HCT116 (cell line): ENCODE data around the gene TDG. TPM values are rescaled to one million over a fixed set of nuclear protein-coding genes. Genes with fewer than 3 reads are reported as not detected.

Experiments used
- ATAC-seq: fragments of 200-7000 bp; cut with Tn5 transposase; 2 replicates; pipeline ENCODE4 v1.9.1; 2020; ENCODE audit warnings: mild to moderate bottlenecking, moderate library complexity
- BruUV-seq: library from RNA; stranded (reverse); fragments of 400-500 nt; replicated peaks from 2 replicates; lab custom pipeline; 2021; lab: Mats Ljungman, UMichigan
- CTCF ChIA-PET: fragments of 300-600 bp; sonication (Branson Sonifier 250); formaldehyde crosslinking; loops from one replicate; lab custom pipeline; 2021; ENCODE audit warnings: antibody characterized with exemption; lab: Charles Lee
- POLR2A ChIA-PET: fragments of 300-600, 350-600 bp; sonication (Branson Sonifier 250); formaldehyde crosslinking; loops from one replicate; lab custom pipeline; 2021; ENCODE audit warnings: antibody characterized with exemption; lab: Charles Lee
- RAD21 ChIA-PET, 2 experiments: fragments of 300-600 bp; sonication (Branson Sonifier 250); formaldehyde crosslinking; loops; one replicate each; lab custom pipeline; 2023; ENCODE audit warnings: low total read pairs in 2 of 2; ENCODE audit not compliant: uncharacterized antibody in 2 of 2, unreplicated experiment in 2 of 2, low non-redundant PET in 1 of 2; lab: Charles Lee
- DNase-seq: peaks from one replicate; pipeline ENCODE4 v3.0.0-alpha.2; 2010; ENCODE audit warnings: low read depth, low spot score
- H2AFZ ChIP-seq: fragments of 200-600 bp; shearing (Covaris generic), sonication (generic); 2 replicates; pipeline ENCODE4 v1.6.1; 2017; ENCODE audit warnings: low read depth, mixed run types, mixed read lengths, antibody characterized with exemption, low read length; ENCODE audit not compliant: poor library complexity, severe bottlenecking
- H3K27ac ChIP-seq: 2 replicates; pipeline ENCODE4 v1.5.1; 2012; ENCODE audit warnings: low read depth, low read length
- H3K27me3 ChIP-seq: fragments of 200-600 bp; sonication (generic); 2 replicates; pipeline ENCODE4 v1.6.1; 2016; ENCODE audit warnings: mixed run types, low read length, mixed read lengths; ENCODE audit not compliant: insufficient read depth
- H3K36me3 ChIP-seq, 2 experiments: fragments of 200-500 bp in 1 of 2; fragments of 200-600 bp in 1 of 2; sonication (Bioruptor generic) in 1 of 2; sonication (generic) in 1 of 2; 2 replicates each; pipeline versions ENCODE4 v1.5.1 to v1.6.1; 2014 to 2016; ENCODE audit warnings: low read length in 2 of 2, inconsistent platforms in 1 of 2, mixed read lengths in 1 of 2, mixed run types in 1 of 2; ENCODE audit not compliant: insufficient read depth in 2 of 2, control insufficient read depth in 1 of 2
- H3K4me1 ChIP-seq, 2 experiments: fragments of 200-600 bp in 1 of 2; sonication (generic) in 1 of 2; 2 replicates each; pipeline versions ENCODE4 v1.5.1 to v1.6.1; 2012 to 2017; ENCODE audit warnings: low read length in 2 of 2, inconsistent platforms in 1 of 2, mild to moderate bottlenecking in 1 of 2, mixed read lengths in 1 of 2, mixed run types in 1 of 2, moderate library complexity in 1 of 2; ENCODE audit not compliant: insufficient read depth in 2 of 2, control insufficient read depth in 1 of 2
- H3K4me2 ChIP-seq: fragments of 200-600 bp; sonication (generic); 2 replicates; pipeline ENCODE4 v1.6.1; 2017; ENCODE audit warnings: mixed run types, low read length, mixed read lengths
- H3K4me3 ChIP-seq, 2 experiments: fragments of 200-600 bp in 1 of 2; sonication (generic) in 1 of 2; replicated peaks in 1 of 2; 2 replicates each; pipeline ENCODE4 v1.5.1; 2011 to 2016; ENCODE audit warnings: low read length in 2 of 2, control low read depth in 1 of 2, low read depth in 1 of 2, mild to moderate bottlenecking in 1 of 2, mixed read lengths in 1 of 2, mixed run types in 1 of 2
- H3K79me2 ChIP-seq: fragments of 200-600 bp; sonication (generic); 2 replicates; pipeline ENCODE4 v1.6.1; 2017; ENCODE audit warnings: mild to moderate bottlenecking, mixed run types, low read length, moderate library complexity, mixed read lengths; ENCODE audit not compliant: insufficient read depth
- H3K9ac ChIP-seq: fragments of 200-600 bp; sonication (generic); 2 replicates; pipeline ENCODE4 v1.6.1; 2016; ENCODE audit warnings: low read length, mixed read lengths
- H3K9me2 ChIP-seq: fragments of 200-600 bp; sonication (generic), shearing (Covaris generic); 2 replicates; pipeline ENCODE4 v1.6.1; 2017; ENCODE audit warnings: mixed run types, mild to moderate bottlenecking, moderate library complexity; ENCODE audit not compliant: insufficient read depth
- H3K9me3 ChIP-seq, 2 experiments: fragments of 200-500 bp in 1 of 2; fragments of 200-600 bp in 1 of 2; sonication (Bioruptor generic) in 1 of 2; sonication (generic) in 1 of 2; 2 replicates each; pipeline ENCODE4 v1.6.1; 2014 to 2017; ENCODE audit warnings: low read length in 2 of 2, mixed read lengths in 2 of 2, inconsistent platforms in 1 of 2, low read depth in 1 of 2, mild to moderate bottlenecking in 1 of 2, mixed run types in 1 of 2, moderate library complexity in 1 of 2; ENCODE audit not compliant: control insufficient read depth in 1 of 2, insufficient read depth in 1 of 2
- H4K20me1 ChIP-seq: fragments of 200-600 bp; sonication (generic), shearing (Covaris generic); 2 replicates; pipeline ENCODE4 v1.6.1; 2017; ENCODE audit warnings: mixed run types, mild to moderate bottlenecking, moderate library complexity; ENCODE audit not compliant: insufficient read depth
- EZH2 ChIP-seq: fragments of 200-600 bp; sonication (generic); IDR thresholded peaks from 2 replicates; pipeline ENCODE4 v1.6.1; 2017; ENCODE audit warnings: antibody characterized with exemption, mixed run types
- EZH2phosphoT487 ChIP-seq: fragments of 200-600 bp; IDR thresholded peaks from 2 replicates; pipeline ENCODE4 v1.6.1; 2018; ENCODE audit warnings: antibody characterized with exemption, borderline replicate concordance
- FOSL1 ChIP-seq: IDR thresholded peaks from 2 replicates; pipeline ENCODE4 v1.6.1; 2012; ENCODE audit warnings: low read depth
- POLR2A ChIP-seq: IDR thresholded peaks from 2 replicates; pipeline ENCODE4 v1.7.0; 2011; ENCODE audit warnings: borderline replicate concordance; ENCODE audit not compliant: insufficient read depth, insufficient read length; ENCODE audit errors: extremely low read depth
- POLR2AphosphoS5 ChIP-seq: IDR thresholded peaks from 2 replicates; pipeline ENCODE4 v1.6.1; 2011; ENCODE audit warnings: mild to moderate bottlenecking, low read depth, low read length, moderate library complexity
- RAD21 ChIP-seq: IDR thresholded peaks from 2 replicates; pipeline ENCODE4 v1.6.1; 2012; ENCODE audit warnings: low read depth, mild to moderate bottlenecking
- SIN3A ChIP-seq: IDR thresholded peaks from 2 replicates; pipeline ENCODE4 v1.6.1; 2012; ENCODE audit warnings: low read depth
- SP1 ChIP-seq: IDR thresholded peaks from 2 replicates; pipeline ENCODE4 v1.6.1; 2012; ENCODE audit warnings: low read depth
- SRF ChIP-seq: IDR thresholded peaks from 2 replicates; pipeline ENCODE4 v1.6.1; 2012; ENCODE audit warnings: low read depth
- YY1 ChIP-seq: IDR thresholded peaks from 2 replicates; pipeline ENCODE4 v1.6.1; 2011; ENCODE audit warnings: low read length, low read depth, moderate library complexity, mild to moderate bottlenecking; ENCODE audit not compliant: insufficient replicate concordance; ENCODE audit errors: extremely low read depth
- ZFX ChIP-seq: fragments of 450-650 bp; IDR thresholded peaks from 2 replicates; pipeline ENCODE4 v1.6.1; 2017
- intact Hi-C: fragments of 100-400 bp; cut with micrococcal nuclease; formaldehyde crosslinking; loops from 2 replicates; pipeline ENCODE4 v1.10.0; 2022
- total RNA-seq: library from RNA; stranded (reverse); gene quantifications from one replicate; pipeline ENCODE4 v1.2.1, GENCODE V29; 2021; ENCODE audit not compliant: unreplicated experiment
- TF ChIP-seq, protein P1 (sequence below): IDR thresholded peaks from 2 replicates; pipeline ENCODE4 v1.6.1; 2012
- TF ChIP-seq, protein P2 (sequence below): IDR thresholded peaks from 2 replicates; pipeline ENCODE4 v1.6.1; 2012; ENCODE audit warnings: low read depth

The TDG gene
- total RNA-seq, 1 experiment from 2014 or later = 23.9 TPM

DNA sequence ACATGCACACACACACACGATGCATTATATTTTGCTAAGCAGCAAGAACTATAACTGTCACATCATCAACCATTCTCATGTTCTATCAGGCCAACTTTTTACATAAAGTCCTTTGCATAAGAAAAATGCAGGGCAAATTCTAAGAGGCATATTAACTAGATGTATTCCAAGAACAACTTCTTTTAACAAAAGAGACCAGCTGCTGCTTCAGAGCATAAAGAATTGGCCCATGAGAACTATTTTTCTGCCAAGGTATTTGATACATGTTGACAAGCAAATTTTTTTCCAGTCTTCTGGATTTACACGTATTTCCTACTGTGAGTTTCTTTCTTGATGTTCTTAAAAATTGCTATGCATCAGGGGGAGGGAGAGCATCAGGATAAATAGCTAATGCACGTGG lies 57.1 kb downstream of the TDG start:
- ChIA-PET RAD21 (no interaction called here), CTCF (no interaction called here)
- BruUV-seq = no TSS peak

More for the DNA sequence above, 57.1 kb downstream of the TDG start:
- ATAC-seq (no peak), DNase-seq (no peak)
- H3K27me3 ChIP-seq = peaks cover 5% of the 10 kb centered on the region; the same call in 1 of the 2 replicates
- no peaks in the 10 kb centered on the region for H3K4me1 ChIP-seq
- H3K36me3 ChIP-seq = no peaks in the 10 kb centered on the region
- H4K20me1 ChIP-seq = no peaks in the 10 kb centered on the region
- H3K27ac ChIP-seq = no peak overlapping the region
- no peaks in the 10 kb centered on the region for H3K79me2 ChIP-seq
- intact Hi-C loops = no loop called here
- H3K4me3 ChIP-seq = no peak overlapping the region
- no peaks in the 10 kb centered on the region for H3K9me3 ChIP-seq
- TF ChIP-seq FOSL1 = no peak
- TF ChIP-seq SRF = no peak
- no peak for TF ChIP-seq SP1
- no peak for TF ChIP-seq YY1
- no peak for TF ChIP-seq RAD21
- no peak for TF ChIP-seq POLR2A
- no peak for TF ChIP-seq EZH2
- no peak for TF ChIP-seq EZH2phosphoT487
- TF ChIP-seq SIN3A = no peak
- TF ChIP-seq, protein P1, sequence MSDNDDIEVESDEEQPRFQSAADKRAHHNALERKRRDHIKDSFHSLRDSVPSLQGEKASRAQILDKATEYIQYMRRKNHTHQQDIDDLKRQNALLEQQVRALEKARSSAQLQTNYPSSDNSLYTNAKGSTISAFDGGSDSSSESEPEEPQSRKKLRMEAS = no peak
- no peak for TF ChIP-seq ZFX
- no peak for TF ChIP-seq POLR2AphosphoS5
- TF ChIP-seq, protein P2, sequence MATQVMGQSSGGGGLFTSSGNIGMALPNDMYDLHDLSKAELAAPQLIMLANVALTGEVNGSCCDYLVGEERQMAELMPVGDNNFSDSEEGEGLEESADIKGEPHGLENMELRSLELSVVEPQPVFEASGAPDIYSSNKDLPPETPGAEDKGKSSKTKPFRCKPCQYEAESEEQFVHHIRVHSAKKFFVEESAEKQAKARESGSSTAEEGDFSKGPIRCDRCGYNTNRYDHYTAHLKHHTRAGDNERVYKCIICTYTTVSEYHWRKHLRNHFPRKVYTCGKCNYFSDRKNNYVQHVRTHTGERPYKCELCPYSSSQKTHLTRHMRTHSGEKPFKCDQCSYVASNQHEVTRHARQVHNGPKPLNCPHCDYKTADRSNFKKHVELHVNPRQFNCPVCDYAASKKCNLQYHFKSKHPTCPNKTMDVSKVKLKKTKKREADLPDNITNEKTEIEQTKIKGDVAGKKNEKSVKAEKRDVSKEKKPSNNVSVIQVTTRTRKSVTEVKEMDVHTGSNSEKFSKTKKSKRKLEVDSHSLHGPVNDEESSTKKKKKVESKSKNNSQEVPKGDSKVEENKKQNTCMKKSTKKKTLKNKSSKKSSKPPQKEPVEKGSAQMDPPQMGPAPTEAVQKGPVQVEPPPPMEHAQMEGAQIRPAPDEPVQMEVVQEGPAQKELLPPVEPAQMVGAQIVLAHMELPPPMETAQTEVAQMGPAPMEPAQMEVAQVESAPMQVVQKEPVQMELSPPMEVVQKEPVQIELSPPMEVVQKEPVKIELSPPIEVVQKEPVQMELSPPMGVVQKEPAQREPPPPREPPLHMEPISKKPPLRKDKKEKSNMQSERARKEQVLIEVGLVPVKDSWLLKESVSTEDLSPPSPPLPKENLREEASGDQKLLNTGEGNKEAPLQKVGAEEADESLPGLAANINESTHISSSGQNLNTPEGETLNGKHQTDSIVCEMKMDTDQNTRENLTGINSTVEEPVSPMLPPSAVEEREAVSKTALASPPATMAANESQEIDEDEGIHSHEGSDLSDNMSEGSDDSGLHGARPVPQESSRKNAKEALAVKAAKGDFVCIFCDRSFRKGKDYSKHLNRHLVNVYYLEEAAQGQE = no peak
- no peaks in the 10 kb centered on the region for H3K9me2 ChIP-seq
- no peak overlapping the region for H3K4me2 ChIP-seq
- no peak overlapping the region for H3K9ac ChIP-seq
- no peak overlapping the region for H2AFZ ChIP-seq
- POLR2A ChIA-PET = no interaction called here
